ENCODE measurements around the gene SMAD3. TPM values are rescaled to one million over a fixed set of nuclear protein-coding genes. Genes with fewer than 3 reads are reported as not detected.

Gene SMAD3
- total RNA-seq, 1 experiment from 2014 or later: 54.8 TPM

DNA sequence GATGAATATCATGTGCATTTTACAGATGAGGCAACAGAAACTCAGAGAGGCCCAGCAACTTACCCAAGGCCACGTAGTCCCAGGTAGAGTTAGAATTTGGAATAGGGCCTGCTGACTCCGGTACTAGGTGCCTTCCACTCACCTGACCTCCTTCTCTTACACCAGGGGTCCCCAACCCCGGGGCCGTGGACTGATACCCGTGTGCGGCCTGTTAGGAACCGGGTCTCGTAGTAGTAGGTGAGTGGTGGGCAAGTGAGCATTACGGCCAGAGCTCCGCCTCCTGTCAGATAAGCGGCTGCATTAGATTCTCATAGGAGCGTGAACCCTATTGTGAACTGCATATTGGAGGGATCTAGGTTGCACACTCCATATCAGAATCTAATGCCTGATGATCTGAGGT lies 64.8 kb downstream of the SMAD3 start:
- Mint-ChIP-seq H3K4me1 (ENCODE audit: low read depth, unreplicated experiment) (peaks cover 45% of the 10 kb centered on the region), H3K9me3 (ENCODE audit: unreplicated experiment) (no peaks in the 10 kb centered on the region), H3K27me3 (ENCODE audit: insufficient read depth, unreplicated experiment) (no peaks in the 10 kb centered on the region), H3K36me3 (ENCODE audit: insufficient read depth, unreplicated experiment) (peaks cover 24% of the 10 kb centered on the region), H3K27ac (ENCODE audit: unreplicated experiment) (no peak overlapping the region), H3K4me3 (ENCODE audit: unreplicated experiment) (no peak overlapping the region)
- no peak overlapping the region for H3K4me3 ChIP-seq (ENCODE audit: low read depth, low read length)
- H3K4me1 ChIP-seq: peaks cover 64% of the 10 kb centered on the region
- no TSS peak for BruUV-seq (replicated peaks)
- no peaks in the 10 kb centered on the region for H3K9me3 ChIP-seq
- H3K36me3 ChIP-seq (ENCODE audit: control insufficient read depth, insufficient read depth, low read length): no peaks in the 10 kb centered on the region
- POLR2A ChIA-PET: no interaction called here
- no peak for DNase-seq
- TF ChIP-seq, protein P1, sequence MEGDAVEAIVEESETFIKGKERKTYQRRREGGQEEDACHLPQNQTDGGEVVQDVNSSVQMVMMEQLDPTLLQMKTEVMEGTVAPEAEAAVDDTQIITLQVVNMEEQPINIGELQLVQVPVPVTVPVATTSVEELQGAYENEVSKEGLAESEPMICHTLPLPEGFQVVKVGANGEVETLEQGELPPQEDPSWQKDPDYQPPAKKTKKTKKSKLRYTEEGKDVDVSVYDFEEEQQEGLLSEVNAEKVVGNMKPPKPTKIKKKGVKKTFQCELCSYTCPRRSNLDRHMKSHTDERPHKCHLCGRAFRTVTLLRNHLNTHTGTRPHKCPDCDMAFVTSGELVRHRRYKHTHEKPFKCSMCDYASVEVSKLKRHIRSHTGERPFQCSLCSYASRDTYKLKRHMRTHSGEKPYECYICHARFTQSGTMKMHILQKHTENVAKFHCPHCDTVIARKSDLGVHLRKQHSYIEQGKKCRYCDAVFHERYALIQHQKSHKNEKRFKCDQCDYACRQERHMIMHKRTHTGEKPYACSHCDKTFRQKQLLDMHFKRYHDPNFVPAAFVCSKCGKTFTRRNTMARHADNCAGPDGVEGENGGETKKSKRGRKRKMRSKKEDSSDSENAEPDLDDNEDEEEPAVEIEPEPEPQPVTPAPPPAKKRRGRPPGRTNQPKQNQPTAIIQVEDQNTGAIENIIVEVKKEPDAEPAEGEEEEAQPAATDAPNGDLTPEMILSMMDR (IDR thresholded peaks at IDR 0.05; ENCODE audit: insufficient read depth in 1 of 2, low read depth in 1 of 2, low read length in 1 of 2, severe bottlenecking in 1 of 2, unreplicated experiment in 1 of 2): no peak
- no peaks in the 10 kb centered on the region for H3K27me3 ChIP-seq (replicated peaks; ENCODE audit: control insufficient read depth, insufficient read depth, low read length)
- CTCF ChIA-PET: no interaction called here
- intact Hi-C loops (cut with micrococcal nuclease; ENCODE audit: unreplicated experiment): no loop called here

DNA sequence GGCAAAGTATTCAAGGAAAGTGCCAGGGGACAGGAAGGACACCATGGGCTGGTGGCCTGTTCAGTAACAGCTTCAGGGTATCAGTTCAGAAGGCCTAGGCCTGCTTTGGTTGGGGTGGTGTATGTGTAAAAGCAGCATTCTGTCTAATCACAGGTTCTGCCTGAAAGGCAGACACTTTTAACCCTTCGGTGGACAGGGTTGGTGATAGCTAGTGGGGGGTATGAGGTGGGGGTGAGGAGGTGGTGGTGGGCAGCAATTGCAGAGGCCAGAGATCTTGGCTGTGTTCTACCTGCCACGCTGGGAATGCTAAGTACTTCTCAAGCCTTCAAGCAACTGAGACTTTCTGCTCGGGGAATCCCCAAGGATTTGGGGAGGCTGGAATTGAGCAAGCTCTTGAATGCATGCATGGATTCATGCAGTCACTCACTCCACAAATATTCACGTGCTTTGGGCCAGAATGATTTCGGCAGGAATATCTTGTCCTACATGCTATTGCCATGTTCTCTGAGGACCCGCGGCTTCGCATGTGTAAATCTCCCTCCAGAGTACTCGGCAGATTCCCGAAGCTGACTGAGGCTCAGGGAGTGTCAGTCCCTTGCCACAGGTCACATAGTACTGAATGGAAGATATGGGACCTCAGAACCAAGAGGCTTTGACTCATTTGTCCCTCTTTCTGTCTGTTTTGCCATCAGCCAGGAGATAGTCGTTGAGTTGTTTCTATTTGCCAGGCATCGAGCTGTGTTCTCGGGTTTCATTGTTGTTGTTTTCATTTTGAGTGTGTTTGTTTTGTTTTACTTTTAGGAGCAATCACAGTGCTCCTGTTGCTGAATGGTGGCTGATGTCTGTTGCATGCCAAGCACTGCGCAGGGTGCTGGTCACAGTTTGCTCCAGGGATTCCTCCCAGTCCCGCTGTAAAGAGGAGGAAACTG lies 65.5 kb downstream of the SMAD3 start:
- TF ChIP-seq, protein P1 (IDR thresholded peaks at IDR 0.05; ENCODE audit: insufficient read depth in 1 of 2, low read depth in 1 of 2, low read length in 1 of 2, severe bottlenecking in 1 of 2, unreplicated experiment in 1 of 2): no peak
- intact Hi-C loops (cut with micrococcal nuclease; ENCODE audit: unreplicated experiment): no loop called here
- Mint-ChIP-seq H3K27me3 (ENCODE audit: insufficient read depth, unreplicated experiment) (no peaks in the 10 kb centered on the region), H3K36me3 (ENCODE audit: insufficient read depth, unreplicated experiment) (peaks cover 24% of the 10 kb centered on the region), H3K4me1 (ENCODE audit: low read depth, unreplicated experiment) (peaks cover 53% of the 10 kb centered on the region), H3K9me3 (ENCODE audit: unreplicated experiment) (no peaks in the 10 kb centered on the region), H3K27ac (ENCODE audit: unreplicated experiment) (no peak overlapping the region), H3K4me3 (ENCODE audit: unreplicated experiment) (no peak overlapping the region)
- CTCF ChIA-PET: no interaction called here
- no peak for DNase-seq
- no TSS peak for BruUV-seq (replicated peaks)
- no peaks in the 10 kb centered on the region for H3K27me3 ChIP-seq (replicated peaks; ENCODE audit: control insufficient read depth, insufficient read depth, low read length)
- POLR2A ChIA-PET: no interaction called here
- H3K4me3 ChIP-seq (ENCODE audit: low read depth, low read length): no peak overlapping the region
- H3K36me3 ChIP-seq (ENCODE audit: control insufficient read depth, insufficient read depth, low read length): no peaks in the 10 kb centered on the region
- H3K9me3 ChIP-seq: no peaks in the 10 kb centered on the region
- H3K4me1 ChIP-seq: peaks cover 63% of the 10 kb centered on the region

DNA sequence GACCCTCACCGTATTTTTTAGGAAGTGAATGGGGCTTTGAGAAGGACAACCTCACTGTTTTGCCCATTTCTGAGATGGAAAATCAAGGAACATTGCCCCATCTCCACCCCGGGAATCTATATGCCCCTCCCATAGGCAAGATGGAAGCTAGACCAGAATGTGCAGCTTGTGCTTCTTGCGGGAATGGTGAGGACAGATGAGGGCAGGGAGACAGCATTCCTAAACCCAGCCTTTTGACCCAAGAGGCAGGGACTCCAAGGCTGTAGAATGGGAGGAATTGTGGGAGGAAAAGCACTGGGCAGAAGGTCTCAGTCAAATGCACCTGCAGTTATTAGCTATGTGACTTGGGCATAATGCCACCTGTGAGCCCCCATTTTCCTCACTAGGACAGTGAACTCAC lies 66.9 kb downstream of the SMAD3 start:
- POLR2A ChIA-PET: no interaction called here
- peak overlapping the region; percentile 48 for H3K27ac Mint-ChIP-seq (ENCODE audit: unreplicated experiment)
- Histone ChIP-seq H3K4me1 (peaks cover 64% of the 10 kb centered on the region), H3K9me3 (no peaks in the 10 kb centered on the region), H3K4me3 (ENCODE audit: low read depth, low read length) (no peak overlapping the region), H3K36me3 (ENCODE audit: control insufficient read depth, insufficient read depth, low read length) (no peaks in the 10 kb centered on the region), H3K27me3 (replicated peaks; ENCODE audit: control insufficient read depth, insufficient read depth, low read length) (no peaks in the 10 kb centered on the region)
- intact Hi-C loops (cut with micrococcal nuclease; ENCODE audit: unreplicated experiment): no loop called here
- BruUV-seq (replicated peaks): no TSS peak
- H3K27me3 Mint-ChIP-seq (ENCODE audit: insufficient read depth, unreplicated experiment): no peaks in the 10 kb centered on the region
- H3K4me1 Mint-ChIP-seq (ENCODE audit: low read depth, unreplicated experiment): peaks cover 52% of the 10 kb centered on the region
- CTCF ChIA-PET: interaction anchor here (0.7 kb wide), 1 partner anchor 186 kb away, joined by 4 read pairs; no protein-coding TSS in a partner anchor
- peaks cover 26% of the 10 kb centered on the region for H3K36me3 Mint-ChIP-seq (ENCODE audit: insufficient read depth, unreplicated experiment)
- H3K9me3 Mint-ChIP-seq (ENCODE audit: unreplicated experiment): no peaks in the 10 kb centered on the region
- H3K4me3 Mint-ChIP-seq (ENCODE audit: unreplicated experiment): no peak overlapping the region
- DNase-seq: no peak
- TF ChIP-seq, protein P1 (IDR thresholded peaks at IDR 0.05; ENCODE audit: insufficient read depth in 1 of 2, low read depth in 1 of 2, low read length in 1 of 2, severe bottlenecking in 1 of 2, unreplicated experiment in 1 of 2): no peak
